Measurements from ENCODE around the gene PPRC1. TPM values are rescaled to one million over a fixed set of nuclear protein-coding genes. Genes with fewer than 3 reads are reported as not detected.

PPRC1 gene
- total RNA-seq, 2 donors from 2014 or later: 34.5 to 71.3 TPM

DNA sequence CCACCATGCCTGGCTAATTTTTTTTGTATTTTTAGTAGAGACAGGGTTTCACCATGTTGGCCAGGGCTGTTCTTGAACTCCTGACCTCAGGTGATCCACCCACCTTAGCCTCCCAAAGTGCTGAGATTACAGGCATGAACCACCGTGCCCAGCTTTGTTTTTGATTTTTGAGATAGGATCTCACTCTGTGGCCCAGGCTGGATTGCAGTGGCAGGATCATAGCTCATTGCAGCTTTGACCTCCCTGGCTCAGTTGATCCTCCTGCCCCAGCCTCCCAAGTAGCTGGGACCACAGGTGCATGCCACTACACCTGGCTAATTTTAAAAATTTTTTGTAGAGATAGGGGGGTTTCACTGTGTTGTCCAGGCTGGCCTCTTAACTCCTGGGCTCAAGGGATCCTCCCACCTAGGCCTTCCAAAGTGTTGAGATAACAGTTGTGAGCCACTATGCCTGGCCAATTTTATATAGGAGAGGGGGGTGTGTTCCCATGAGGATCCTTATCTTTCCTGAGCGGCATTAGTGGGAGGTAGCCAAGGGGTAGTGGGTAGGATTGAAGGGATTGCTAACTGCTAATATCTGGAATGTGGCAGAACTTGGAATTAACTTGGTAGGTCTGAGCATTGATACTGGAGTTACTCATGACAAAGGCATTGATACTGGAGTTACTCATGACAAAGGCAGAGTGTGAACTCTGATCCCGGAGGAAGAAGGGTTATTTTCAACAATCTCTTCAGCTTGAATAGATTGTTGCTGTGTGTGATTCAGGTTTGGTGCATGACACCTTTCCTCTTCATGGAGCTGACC, 18.3 kb downstream of the PPRC1 start:
- peaks cover 22% of the 10 kb centered on the region for H3K4me1 Mint-ChIP-seq
- peak overlapping the region; percentile 91 for H3K27ac Mint-ChIP-seq
- no peak for ATAC-seq (replicated peaks)
- no peaks in the 10 kb centered on the region for H3K27me3 Mint-ChIP-seq
- peaks cover 100% of the 10 kb centered on the region for H3K36me3 Mint-ChIP-seq (ENCODE audit: low read depth)
- peak overlapping the region; percentile 95 for H3K4me3 Mint-ChIP-seq
- H3K9me3 Mint-ChIP-seq: no peaks in the 10 kb centered on the region

DNA sequence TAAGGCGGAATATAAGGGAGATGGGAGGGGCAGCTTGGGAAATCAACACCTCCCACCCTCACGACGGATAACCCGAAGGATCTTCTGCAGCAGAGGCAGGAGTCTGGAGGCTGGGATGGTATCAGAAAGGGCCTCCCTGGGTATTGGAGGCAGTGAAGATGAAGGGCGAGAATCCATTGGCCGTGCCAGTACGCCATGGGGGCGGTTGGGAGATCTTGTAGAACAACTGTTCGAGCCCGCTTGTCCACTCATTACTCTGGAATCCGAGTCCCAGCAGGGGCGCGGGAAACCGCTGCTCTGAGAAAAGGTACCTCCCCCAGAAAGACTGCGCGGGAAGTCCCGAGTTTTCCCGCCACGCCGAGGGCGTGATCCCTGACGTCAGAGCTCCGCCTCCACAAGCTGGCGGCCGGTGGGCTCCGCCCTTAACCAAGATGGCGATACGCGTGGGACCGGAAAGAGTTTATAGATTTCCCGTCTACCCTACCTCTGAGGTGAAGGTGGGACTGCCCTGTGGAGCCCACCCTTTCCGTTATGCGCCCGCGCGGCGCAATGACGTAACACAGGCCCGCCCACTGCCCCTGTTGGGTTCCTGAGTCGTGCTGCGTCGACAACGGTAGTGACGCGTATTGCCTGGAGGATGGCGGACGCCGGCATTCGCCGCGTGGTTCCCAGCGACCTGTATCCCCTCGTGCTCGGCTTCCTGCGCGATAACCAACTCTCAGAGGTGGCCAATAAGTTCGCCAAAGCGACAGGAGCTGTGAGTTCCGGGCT, 19.1 kb downstream of the PPRC1 start, which contains the start of gene NOLC1:
Gene NOLC1 (plus strand): TSS at position 616 of the 771 bp plus-strand sequence. CDS start 22 bp downstream, at position 638.
- H3K36me3 Mint-ChIP-seq (ENCODE audit: low read depth): peaks cover 100% of the 10 kb centered on the region
- H3K27me3 Mint-ChIP-seq: no peaks in the 10 kb centered on the region
- peaks cover 24% of the 10 kb centered on the region for H3K4me1 Mint-ChIP-seq
- peak; percentile 93 for ATAC-seq (replicated peaks)
- no peaks in the 10 kb centered on the region for H3K9me3 Mint-ChIP-seq
- peak within 1 kb of the TSS; percentile 95 for H3K4me3 Mint-ChIP-seq
- H3K27ac Mint-ChIP-seq: peak within 1 kb of the TSS; percentile 91

DNA sequence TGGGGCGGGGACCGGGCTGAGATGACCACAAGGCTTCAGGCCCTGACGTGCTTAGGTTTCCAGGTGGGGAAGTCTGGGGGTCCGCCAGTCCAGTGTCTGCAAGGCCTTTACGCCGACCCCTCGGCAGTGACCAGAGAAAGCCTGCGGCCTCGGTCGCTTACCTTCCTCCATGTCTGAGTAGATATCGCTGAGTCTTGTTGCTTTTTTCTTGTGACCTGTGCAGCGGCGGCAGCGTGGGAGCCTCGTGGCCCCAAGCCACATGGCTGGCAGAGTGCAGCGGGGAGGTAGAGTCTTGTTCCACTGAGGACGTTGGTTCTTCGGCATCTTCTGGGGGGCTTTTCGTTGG, 19.7 kb downstream of the PPRC1 start:
- H3K4me3 Mint-ChIP-seq: peak overlapping the region; percentile 95
- no peaks in the 10 kb centered on the region for H3K9me3 Mint-ChIP-seq
- H3K36me3 Mint-ChIP-seq (ENCODE audit: low read depth): peaks cover 100% of the 10 kb centered on the region
- H3K4me1 Mint-ChIP-seq: peaks cover 30% of the 10 kb centered on the region
- peak; percentile 33 for ATAC-seq (replicated peaks)
- H3K27me3 Mint-ChIP-seq: no peaks in the 10 kb centered on the region
- H3K27ac Mint-ChIP-seq: peak overlapping the region; percentile 91

DNA sequence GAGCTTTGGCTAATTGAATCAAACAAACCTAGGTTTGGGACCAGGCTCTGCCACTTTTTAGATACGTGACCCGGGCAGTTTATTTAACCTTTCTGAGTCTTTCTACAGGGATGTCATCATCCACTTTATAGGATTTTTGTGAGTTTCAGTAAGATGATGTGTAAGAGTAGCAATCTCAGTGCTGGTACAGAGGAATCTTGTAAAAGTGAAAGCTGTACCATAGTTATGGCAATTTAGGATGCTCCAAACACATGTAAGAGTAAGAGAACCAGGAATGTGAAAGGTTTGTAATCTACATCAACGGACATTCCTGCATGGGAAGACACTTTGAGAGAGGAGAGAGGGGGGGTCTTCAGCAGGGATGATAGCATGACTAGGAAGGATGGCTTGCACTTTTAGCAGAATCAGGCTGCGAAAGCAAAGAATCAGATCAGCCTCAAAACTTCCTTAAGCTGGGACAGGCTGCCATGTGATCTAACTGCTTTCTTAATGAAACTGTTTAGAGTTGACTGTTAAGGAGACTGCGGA, 20.3 kb downstream of the PPRC1 start:
- H3K4me1 Mint-ChIP-seq: peaks cover 31% of the 10 kb centered on the region
- no peaks in the 10 kb centered on the region for H3K27me3 Mint-ChIP-seq
- ATAC-seq (replicated peaks): no peak

DNA sequence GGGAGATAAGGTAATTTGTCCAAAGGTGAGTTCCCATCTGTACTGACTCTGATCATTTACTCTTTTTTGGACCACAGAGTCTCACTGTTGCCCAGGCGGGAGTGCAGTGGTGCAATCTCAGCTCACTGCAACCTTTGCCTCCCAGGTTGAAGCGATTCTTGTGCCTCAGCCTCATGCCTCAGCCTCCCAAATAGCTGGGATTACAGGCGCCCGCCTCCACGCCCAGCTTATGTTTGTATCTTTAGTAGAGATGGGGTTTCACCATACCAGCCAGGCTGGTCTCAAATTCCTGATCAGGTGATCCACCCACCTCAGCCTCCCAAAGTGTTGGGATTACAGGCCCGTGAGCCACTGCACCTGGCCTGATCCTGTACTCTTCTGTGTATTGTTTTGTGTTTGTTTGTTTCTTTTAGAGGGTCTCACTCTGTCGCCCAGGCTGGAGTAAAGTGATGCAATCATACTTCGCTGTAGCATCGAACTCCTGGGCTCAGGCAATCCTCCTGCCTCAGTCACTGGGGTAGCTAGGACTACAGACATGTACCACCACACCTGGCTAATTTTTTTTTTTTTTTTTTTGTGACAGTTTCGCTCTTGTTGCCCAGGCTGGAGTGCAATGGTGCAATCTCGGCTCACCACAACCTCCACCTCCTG, 21.8 kb downstream of the PPRC1 start:
- Mint-ChIP-seq H3K27me3 (no peaks in the 10 kb centered on the region), H3K36me3 (ENCODE audit: low read depth) (peaks cover 100% of the 10 kb centered on the region), H3K4me1 (peaks cover 31% of the 10 kb centered on the region), H3K27ac (peak overlapping the region; percentile 91), H3K4me3 (peak overlapping the region; percentile 95), H3K9me3 (no peaks in the 10 kb centered on the region)
- no peak for ATAC-seq (replicated peaks)

More for the DNA sequence above, 20.3 kb downstream of the PPRC1 start:
- peaks cover 100% of the 10 kb centered on the region for H3K36me3 Mint-ChIP-seq (ENCODE audit: low read depth)
- H3K9me3 Mint-ChIP-seq: no peaks in the 10 kb centered on the region
- peak overlapping the region; percentile 95 for H3K4me3 Mint-ChIP-seq
- peak overlapping the region; percentile 91 for H3K27ac Mint-ChIP-seq

DNA sequence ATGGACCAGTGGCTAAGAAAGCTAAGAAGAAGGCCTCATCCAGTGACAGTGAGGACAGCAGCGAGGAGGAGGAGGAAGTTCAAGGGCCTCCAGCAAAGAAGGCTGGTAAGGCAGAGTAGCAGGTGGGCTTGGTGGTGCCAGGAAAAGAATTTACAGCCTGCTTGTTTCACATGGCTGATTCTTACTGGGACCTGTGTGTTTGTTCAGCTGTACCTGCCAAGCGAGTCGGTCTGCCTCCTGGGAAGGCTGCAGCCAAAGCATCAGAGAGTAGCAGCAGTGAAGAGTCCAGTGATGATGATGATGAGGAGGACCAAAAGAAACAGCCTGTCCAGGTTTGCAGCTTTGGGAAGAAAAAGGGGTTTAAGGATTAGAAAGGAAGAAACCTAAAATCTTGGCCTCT, 24.4 kb downstream of the PPRC1 start:
- peak overlapping the region; percentile 85 for H3K27ac Mint-ChIP-seq
- H3K4me3 Mint-ChIP-seq: peak overlapping the region; percentile 95
- ATAC-seq (replicated peaks): no peak
- H3K9me3 Mint-ChIP-seq: no peaks in the 10 kb centered on the region
- H3K4me1 Mint-ChIP-seq: peaks cover 17% of the 10 kb centered on the region
- H3K36me3 Mint-ChIP-seq (ENCODE audit: low read depth): peaks cover 100% of the 10 kb centered on the region
- H3K27me3 Mint-ChIP-seq: no peaks in the 10 kb centered on the region

DNA sequence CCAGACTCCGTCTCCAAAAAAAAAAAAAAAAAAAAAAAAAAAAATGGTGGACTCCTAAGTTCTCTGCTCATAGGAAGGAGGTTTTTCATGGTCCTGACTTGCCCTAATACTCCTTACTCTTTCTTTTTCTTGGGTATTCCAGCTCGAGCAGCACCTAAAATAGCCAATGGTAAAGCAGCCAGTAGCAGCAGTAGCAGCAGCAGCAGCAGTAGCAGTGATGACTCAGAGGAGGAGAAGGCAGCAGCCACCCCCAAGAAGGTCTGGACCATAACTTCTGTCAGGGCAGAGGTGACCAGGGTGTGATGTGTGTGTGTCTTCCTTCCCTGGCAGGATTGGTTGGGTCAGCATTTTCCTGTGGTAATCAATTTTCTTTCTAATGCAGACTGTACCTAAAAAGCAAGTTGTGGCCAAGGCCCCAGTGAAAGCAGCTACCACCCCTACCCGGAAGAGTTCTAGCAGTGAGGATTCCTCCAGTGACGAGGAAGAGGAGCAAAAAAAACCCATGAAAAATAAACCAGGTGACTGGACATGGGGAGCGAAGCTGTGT, 26.3 kb downstream of the PPRC1 start:
- no peak for ATAC-seq (replicated peaks)
- Mint-ChIP-seq H3K27me3 (no peaks in the 10 kb centered on the region), H3K4me1 (peaks cover 14% of the 10 kb centered on the region), H3K36me3 (ENCODE audit: low read depth) (peaks cover 100% of the 10 kb centered on the region), H3K27ac (no peak overlapping the region), H3K4me3 (no peak overlapping the region), H3K9me3 (no peaks in the 10 kb centered on the region)

DNA sequence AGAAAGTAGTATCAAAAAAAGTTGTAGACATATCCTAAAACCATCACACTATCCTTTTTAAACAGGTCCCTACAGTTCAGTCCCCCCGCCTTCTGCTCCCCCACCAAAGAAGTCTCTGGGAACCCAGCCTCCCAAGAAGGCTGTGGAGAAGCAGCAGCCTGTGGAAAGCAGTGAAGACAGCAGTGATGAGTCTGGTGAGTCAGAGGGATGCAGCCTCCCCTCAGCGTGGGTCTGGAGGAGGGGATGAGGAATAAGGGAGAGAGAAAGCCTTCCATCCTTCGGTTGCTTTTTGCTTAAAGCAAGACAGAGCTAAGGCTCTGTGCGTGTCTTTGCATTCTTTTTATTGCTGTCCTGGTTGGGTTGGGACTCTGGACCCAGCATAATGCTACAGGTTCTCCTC, 27.0 kb downstream of the PPRC1 start:
- Mint-ChIP-seq H3K27ac (no peak overlapping the region), H3K9me3 (no peaks in the 10 kb centered on the region), H3K4me3 (no peak overlapping the region), H3K27me3 (no peaks in the 10 kb centered on the region), H3K36me3 (ENCODE audit: low read depth) (peaks cover 98% of the 10 kb centered on the region), H3K4me1 (peaks cover 14% of the 10 kb centered on the region)
- no peak for ATAC-seq (replicated peaks)

DNA sequence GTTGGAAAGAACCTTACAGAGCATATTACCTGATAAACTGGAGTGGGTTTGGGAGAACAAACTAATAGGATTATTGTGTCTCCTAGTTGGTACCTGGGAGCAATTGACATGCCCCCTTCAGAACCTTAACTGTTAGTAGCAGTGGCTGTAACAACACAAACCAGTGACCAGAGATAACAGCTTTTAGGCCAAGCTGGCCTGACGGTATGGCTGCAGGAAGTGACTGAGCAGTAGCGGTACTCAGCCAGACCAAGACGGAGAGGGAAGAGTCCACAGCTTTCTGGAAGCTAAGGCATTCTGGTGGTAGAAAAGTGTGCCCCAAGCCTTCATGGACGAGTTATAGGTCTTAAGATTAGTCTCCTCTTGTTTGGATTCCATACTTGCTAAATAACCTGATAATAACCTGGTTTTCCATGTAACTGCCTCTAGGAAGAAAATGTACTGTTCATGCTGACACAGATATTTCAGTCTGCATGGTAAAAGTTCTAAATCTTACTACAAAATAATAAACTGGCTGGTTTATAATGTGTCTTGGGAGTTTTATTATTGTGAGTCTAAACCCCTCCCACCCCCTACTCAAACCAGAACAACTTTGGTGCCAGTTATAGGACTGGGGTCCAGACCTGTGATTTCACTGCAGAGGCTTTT, 30.6 kb downstream of the PPRC1 start:
- Mint-ChIP-seq H3K36me3 (ENCODE audit: low read depth) (peaks cover 71% of the 10 kb centered on the region), H3K9me3 (no peaks in the 10 kb centered on the region), H3K4me1 (peaks cover 4% of the 10 kb centered on the region), H3K27me3 (no peaks in the 10 kb centered on the region), H3K27ac (peak overlapping the region; percentile 65), H3K4me3 (no peak overlapping the region)
- no peak for ATAC-seq (replicated peaks)

DNA sequence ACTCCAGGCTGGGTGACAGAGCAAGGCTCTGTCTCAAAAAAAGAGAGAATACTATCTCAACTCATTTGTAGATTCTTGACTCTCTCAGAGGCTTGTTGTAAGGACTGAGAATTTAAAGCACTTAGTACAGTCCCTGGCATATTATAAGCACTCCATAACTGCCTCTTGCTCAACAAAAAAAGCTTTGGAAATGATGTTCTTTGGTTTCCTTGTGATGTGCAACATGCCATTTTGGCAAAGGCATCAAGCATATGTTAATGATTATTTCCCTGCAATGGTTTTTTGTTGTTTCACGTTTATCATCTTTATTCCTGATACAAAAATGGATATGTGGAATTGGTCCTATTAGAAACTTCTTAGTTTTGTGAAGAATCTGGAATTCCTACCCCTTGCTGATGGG, 35.0 kb downstream of the PPRC1 start:
- H3K4me1 Mint-ChIP-seq: peaks cover 4% of the 10 kb centered on the region
- no peaks in the 10 kb centered on the region for H3K9me3 Mint-ChIP-seq

DNA sequence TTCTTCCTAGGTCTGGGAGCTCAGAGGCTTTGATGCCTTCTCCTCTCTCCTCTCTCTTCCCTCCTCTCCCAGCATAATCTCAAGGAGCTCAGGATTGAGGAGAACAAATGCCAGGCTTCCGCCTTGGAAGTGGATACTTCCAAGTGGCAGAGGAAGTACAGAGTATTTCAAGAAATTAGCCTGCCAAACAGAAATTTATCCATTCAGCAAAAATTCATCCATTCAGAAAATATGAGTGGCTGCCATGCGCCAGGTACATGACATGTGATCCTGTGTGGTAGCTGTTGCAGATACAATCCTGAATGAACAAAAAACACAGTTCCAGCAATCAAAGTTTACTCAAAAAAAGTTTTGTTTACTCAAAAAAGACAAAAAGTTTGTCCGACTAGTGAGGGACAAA, 37.8 kb downstream of the PPRC1 start:
- no peaks in the 10 kb centered on the region for H3K27me3 Mint-ChIP-seq
- H3K36me3 Mint-ChIP-seq (ENCODE audit: low read depth): peaks cover 7% of the 10 kb centered on the region
- no peak for ATAC-seq (replicated peaks)
- no peaks in the 10 kb centered on the region for H3K4me1 Mint-ChIP-seq
- H3K4me3 Mint-ChIP-seq: peak overlapping the region; percentile 23
- peak overlapping the region; percentile 46 for H3K27ac Mint-ChIP-seq
- H3K9me3 Mint-ChIP-seq: no peaks in the 10 kb centered on the region

More for the DNA sequence above, 35.0 kb downstream of the PPRC1 start:
- H3K27me3 Mint-ChIP-seq: no peaks in the 10 kb centered on the region
- H3K4me3 Mint-ChIP-seq: no peak overlapping the region
- ATAC-seq (replicated peaks): no peak
- H3K27ac Mint-ChIP-seq: no peak overlapping the region
- peaks cover 27% of the 10 kb centered on the region for H3K36me3 Mint-ChIP-seq (ENCODE audit: low read depth)

DNA sequence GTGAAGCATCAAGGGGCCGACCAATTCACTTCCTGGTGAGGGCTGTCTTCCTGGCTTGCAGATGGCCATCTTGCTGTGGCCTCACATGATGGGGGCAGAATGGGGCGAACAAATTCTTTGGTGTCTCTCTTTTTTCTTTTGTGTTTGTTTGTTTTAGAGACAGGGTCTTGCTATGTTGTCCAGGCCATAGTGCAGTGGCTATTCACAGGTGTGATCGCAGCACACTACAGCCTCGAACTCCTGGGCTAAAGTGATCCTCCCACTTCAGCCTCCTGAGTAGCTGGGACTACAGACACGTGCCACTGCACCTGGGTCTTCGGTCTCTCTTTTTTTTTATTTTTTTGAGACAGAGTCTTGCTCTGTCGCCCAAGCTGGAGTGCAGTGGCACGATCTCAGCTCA, 39.4 kb downstream of the PPRC1 start:
- H3K9me3 Mint-ChIP-seq: no peaks in the 10 kb centered on the region
- no peak overlapping the region for H3K4me3 Mint-ChIP-seq
- no peaks in the 10 kb centered on the region for H3K27me3 Mint-ChIP-seq
- H3K27ac Mint-ChIP-seq: no peak overlapping the region
- ATAC-seq (replicated peaks): no peak
- H3K4me1 Mint-ChIP-seq: no peaks in the 10 kb centered on the region
- H3K36me3 Mint-ChIP-seq (ENCODE audit: low read depth): no peaks in the 10 kb centered on the region

DNA sequence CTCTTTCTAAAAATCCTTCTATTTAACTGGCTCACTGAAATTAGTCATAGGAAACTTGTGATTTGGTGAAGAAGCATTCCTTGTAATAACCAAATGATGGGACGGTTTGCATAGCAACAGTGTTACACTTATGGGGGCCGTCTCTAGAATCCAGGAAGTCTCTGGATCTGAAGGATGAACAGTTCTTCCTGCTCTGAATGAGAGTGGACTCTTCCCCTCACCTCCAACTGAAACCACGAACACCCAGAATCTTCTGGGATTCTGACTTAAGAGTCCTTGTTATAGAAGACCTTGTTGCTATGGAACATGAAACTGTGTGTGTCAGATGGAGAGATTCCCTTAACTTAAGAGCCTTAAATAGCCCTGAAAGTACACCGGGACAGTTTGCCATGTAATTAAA, 42.6 kb downstream of the PPRC1 start:
- Mint-ChIP-seq H3K9me3 (no peaks in the 10 kb centered on the region), H3K4me3 (no peak overlapping the region), H3K36me3 (ENCODE audit: low read depth) (no peaks in the 10 kb centered on the region), H3K4me1 (no peaks in the 10 kb centered on the region), H3K27ac (no peak overlapping the region), H3K27me3 (peaks cover 4% of the 10 kb centered on the region)
- ATAC-seq (replicated peaks): no peak

DNA sequence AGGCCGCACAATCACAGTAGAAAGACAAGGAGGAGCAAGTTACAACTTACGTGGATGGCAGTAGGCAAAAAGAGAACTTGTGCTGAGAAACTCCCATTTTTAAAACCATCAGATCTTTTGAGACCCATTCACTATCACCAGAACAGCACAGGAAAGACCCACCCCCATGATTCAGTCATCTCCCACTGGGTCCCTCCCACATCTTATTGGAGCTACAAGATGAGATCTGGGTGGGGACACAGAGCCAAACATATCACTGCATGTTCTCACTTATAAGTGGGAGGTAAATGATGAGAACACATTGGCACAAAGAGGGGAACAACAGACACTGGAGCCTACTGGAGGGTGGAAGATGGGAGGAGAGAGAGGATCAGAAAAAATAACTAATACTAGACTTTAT, 51.8 kb downstream of the PPRC1 start:
- ATAC-seq (replicated peaks): no peak
- Mint-ChIP-seq H3K4me3 (no peak overlapping the region), H3K27me3 (peaks cover 4% of the 10 kb centered on the region), H3K4me1 (peaks cover 4% of the 10 kb centered on the region), H3K27ac (no peak overlapping the region), H3K9me3 (no peaks in the 10 kb centered on the region), H3K36me3 (ENCODE audit: low read depth) (no peaks in the 10 kb centered on the region)

All from activated T-helper 17 cell treated with anti-CD3 and anti-CD28 coated beads, Interleukin-2, amount 50 U/mL, for 72 hours (primary cell).